Ramos (cell line): ENCODE data around the gene TAOK2.
"Not testable (repeated sequence)": the region's sequence is repeated elsewhere in the genome, so short reads cannot be mapped to it uniquely, and the experiment has no call there.

ENCODE experiments used
- in situ Hi-C: fragments of 300-500 bp; cut with MboI; formaldehyde crosslinking; loops from one replicate; pipeline ENCODE4 v1.14.3; 2022; ENCODE audit warnings: low sequenced_read_pairs; ENCODE audit not compliant: unreplicated experiment

TAOK2 gene

DNA sequence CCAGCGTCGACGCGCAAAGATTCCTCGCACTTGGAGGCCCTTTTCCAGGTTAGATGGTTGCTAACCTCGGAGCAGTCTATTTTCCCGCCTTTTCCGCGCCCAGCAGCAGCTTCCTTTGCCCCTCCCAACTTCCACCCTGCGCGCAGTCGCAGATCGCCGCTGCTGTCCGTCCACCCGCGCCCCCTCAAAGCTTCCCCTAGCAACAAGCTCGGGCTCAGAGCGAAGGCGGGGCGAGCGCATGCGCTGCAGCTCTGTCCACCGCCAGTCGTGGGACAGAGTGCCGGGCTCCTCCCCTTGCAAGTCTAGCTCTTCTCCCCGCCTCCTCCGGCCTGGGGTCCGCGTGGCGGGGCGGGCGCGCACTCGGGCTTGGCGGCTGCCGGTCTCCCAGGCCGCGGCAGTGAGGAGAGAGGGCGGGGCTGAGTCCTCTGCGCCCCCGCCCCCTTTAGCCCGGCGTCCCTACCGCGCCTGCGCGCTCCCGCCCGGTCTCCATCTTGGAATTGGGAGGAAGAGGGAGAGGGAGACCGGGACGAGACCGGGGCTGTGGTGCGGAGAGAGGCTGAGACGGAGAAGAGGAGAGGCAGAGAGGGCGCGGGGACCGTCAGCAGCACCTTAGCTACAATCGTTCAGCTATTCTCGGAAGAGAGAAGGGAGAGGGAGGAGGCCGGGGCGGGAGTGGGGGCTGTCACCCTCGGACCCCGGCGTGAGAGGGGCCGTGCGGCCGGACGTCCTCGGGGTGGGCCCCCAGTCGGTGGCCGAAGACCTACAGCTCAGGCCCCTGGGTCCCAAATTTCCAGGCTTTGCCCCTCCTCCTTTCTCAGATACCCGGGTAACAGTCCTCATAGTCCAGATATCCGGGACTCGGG is at the start of gene TAOK2:
Gene TAOK2, plus strand, starts transcription at position 485 of the 863 bp plus-strand sequence. CDS start 3,905 bp downstream, outside the sequence.
- in situ Hi-C loops = no loop called here

- in situ Hi-C loops = no loop called here
Measured at GRCh38 chr16:29925105-29925756, 48.4 kb upstream of the TAOK2 start.

- in situ Hi-C loops = no loop called here
Measured at GRCh38 chr16:29925781-29926710, 47.6 kb upstream of the TAOK2 start, which contains the start of gene KCTD13. Gene KCTD13, minus strand, starts transcription at chr16:29926226. Its CDS starts 193 bp downstream, at chr16:29926033.

GRCh38 chr16:29926711-29927052 is 47.0 kb upstream of the TAOK2 start:
- in situ Hi-C loops = no loop called here

DNA sequence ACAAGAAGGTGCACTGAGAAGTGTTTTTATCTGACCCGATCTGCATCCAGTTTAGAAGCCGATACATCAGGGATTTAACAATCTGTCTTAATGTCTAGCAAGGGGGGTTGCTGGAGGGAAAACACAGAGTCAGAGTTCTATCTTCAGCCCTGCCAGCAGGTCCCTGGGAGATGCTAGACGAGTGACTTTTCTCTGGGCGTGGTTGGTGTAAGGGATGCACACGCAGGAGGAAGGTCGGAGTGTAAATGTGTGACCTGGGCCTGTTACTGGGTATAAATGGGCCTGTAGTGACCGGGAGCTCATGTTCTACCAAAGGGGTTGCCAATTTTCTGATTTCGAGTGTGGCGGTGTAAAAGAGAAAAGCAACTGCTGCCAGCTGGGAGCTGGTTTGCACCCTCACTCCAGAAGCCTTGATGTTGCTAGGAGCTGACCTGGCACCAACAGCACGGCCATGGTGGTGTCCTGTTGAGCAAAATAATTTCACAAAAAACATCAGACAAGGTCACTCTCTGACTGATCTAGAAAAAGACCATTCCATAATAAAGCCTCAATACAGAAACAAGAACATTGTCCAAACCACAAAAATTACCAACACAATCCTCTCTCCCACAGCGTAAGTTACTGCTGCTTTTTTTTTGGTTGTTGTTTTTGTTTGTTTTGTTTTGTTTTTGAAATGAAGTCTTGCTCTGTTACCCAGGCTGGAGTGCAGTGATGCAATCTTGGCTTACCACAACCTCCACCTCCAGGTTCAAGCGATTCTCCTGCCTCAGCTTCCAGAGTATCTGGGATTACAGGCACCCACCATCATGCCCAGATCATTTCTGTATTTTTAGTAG is 46.4 kb upstream of the TAOK2 start:
- in situ Hi-C loops = no loop called here

DNA sequence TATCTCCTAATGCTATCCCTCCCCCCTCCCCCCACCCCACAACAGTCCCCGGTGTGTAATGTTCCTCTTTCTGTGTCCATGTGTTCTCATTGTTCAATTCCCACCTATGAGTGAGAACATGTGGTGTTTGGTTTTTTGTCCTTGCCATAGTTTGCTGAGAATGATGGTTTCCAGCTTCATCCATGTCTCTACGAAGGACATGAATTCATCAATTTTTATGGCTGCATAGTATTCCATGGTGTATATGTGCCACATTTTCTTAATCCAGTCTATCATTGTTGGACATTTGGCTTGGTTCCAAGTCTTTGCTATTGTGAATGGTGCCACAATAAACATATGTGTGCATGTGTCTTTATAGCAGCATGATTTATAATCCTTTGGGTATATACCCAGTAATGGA is 41.9 kb upstream of the TAOK2 start:
- in situ Hi-C loops = not testable (repeated sequence)

DNA sequence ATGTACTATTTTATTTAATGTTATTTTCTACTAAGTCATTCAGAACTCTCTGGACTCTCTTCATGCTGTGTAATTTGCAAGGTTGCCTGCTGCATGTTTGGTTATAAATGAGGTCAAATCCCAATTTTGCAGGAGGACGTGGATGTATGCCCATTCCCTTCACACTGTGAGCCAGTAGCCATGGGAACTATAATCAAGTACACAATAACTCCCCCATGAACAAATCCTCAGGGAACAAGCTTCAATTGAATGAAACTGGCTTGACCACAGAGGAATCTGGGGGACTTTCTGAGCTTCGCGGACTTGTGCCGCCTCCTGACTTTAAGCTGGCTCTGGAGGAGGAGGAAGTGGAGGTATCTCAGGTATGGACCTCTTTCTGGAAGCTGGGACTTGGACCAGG is 33.0 kb upstream of the TAOK2 start:
- in situ Hi-C loops = no loop called here

DNA sequence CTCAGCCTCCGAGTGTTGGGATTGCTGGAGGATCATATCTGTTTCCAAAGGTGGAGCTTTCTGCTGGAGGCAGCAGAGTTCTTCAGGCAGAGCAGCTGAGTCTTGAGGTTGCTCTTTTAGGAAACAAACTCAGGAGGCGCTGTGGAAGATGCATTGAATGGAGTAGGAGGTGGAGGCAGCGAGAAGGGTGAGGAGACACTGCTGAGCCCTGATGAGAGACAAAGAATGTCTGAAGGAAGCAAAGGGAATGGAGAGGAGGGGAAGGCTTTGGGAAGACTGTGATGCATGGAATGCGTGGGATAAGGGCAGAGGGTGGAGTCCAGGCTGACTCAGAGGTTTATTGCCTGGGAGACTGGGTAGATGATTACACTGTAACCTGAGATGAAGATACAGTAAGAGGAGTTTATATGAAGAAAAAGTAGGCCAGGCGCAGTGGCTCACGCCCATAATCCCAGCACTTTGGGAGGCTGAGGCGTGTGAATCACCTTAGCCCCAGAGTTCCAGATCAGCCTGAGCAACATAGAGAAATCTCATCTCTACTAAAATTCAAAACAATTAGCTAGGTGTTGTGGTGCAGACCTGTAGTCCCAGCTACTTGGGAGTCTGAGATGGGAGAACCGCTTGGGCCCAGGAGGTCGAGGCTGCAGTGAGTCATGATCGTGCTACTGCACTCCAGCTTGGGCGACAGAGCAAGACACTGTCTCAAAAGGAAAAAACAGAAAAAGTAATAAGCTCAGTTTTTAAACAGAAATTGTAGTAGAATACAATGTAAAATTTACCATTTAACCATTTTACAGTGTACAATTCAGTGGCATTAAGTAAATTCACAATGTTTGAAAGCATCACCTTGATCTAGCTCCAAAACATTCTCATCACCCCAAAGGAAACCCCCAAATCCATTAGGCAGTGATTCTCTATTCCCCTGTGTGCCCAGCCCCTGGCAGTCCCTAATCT is 29.5 kb upstream of the TAOK2 start:
- in situ Hi-C loops = no loop called here

DNA sequence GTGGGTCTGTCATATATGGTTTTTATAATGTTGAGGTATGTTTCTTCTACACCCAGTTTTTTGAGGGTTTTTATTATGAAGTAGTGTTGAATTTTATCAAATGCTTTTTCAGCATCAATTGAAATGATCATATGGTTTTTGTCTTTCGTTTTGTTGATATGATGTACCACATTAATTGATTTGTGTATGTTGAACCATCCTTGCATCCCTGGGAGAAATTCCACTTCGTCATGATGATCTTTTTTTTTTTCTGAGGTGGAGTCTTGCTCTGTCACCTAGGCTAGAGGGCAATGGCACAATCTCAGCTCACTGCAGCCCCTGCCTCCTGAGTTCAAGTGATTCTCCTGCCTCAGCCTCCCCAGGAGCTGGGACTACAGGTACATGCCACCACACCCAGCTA is 25.8 kb upstream of the TAOK2 start:
- in situ Hi-C loops = no loop called here

GRCh38 chr16:29950806-29951461 is 22.7 kb upstream of the TAOK2 start:
- in situ Hi-C loops = no loop called here

DNA sequence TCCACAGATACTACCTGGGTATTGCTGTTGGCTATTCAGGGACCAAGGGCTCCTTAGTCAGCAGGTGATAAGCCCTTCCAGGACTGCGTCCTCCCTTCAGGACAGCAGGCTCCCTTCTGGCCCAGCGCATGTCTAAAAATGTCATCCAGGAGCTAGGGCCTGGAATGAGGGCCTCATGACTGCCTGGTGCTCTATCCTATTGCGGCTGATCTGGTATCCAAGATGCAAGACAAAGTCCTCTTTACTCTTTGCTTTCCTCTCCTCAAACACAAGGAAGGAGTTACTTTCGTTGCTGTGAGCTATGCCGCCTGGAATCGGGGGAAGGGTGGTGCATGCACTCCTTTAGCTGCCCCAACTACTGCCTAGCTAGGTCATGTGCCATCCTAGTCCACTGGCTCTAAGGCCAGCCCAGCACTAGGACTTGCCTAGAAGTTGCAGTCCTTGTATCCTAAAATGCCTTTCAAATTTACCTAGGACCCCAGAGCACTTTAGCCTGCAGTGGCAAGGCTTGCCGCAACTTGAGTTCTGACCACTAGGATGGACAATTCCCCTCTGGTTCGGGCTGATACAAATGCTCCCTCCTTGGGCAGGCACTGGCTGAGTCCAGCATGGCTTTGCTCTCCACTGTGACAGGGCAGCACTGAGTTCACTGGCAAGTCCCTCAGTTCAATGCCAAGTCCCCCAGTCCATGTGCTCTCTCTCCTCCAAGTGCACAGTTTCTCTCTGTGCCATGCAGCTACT is 21.9 kb upstream of the TAOK2 start:
- in situ Hi-C loops = no loop called here

GRCh38 chr16:29958756-29959155 is 14.9 kb upstream of the TAOK2 start:
- in situ Hi-C loops = no loop called here

DNA sequence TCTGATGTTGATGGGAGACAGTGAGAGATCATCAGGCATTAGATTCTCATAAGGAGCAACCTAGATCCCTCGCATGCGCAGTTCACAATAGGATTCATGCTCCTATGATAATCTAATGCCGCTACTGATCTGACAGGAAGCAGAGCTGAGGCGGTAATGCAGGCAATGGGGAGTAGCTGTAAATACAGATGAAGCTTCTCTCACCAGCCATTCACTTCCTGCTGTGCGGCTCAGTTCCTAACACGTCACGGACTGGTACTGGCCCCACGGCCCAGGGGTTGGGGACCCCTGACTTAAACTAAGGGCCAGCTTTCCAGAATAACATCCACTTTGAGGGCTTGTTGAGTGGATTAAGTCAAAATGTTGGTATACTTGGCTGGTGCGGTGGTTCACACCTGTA is 14.4 kb upstream of the TAOK2 start:
- in situ Hi-C loops = no loop called here

DNA sequence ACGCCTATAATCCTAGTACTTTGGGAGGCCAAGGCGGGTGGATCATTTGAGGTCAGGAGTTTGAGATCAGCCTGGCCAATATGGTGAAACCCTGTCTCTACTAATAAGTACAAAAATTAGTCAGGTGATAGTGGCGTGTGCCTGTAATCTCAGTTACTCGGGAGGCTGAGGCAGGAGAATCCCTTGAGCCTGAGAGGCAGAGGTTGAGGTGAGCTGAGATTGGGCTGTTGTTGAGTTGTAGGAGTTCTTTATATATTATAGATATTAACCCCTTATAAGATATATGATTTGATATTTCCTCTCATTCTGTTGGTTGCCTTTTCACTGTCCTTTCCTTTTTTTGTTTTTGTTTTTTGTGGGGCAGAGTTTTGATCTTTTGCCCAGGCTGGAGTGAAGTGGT is 13.8 kb upstream of the TAOK2 start:
- in situ Hi-C loops = not testable (repeated sequence)

DNA sequence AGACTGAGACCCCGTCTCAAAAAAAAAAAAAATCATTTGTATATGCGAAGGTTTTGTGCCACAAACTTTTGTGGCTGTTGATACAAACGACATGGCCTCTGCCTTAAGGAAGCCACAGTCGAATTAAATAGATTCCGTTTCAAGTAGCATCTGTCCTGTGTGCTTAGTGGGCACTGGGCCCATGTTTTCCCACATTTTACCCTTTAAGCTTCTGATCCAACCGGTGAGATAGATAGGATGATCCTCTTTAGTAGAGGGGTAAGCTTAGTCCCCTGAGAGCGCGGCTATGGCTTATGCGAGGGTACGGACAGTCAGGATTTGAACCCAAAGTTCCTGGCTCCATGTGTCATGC is 12.6 kb upstream of the TAOK2 start:
- in situ Hi-C loops = no loop called here

- in situ Hi-C loops = no loop called here
Measured at GRCh38 chr16:29961479-29962343, 12.0 kb upstream of the TAOK2 start, which contains the start of gene TMEM219. Gene TMEM219, plus strand, starts transcription at chr16:29962079. Its CDS starts 1,065 bp downstream, at chr16:29963144.
